ENCODE measurements around the gene MRPL22. TPM values are rescaled to one million over a fixed set of nuclear protein-coding genes. Genes with fewer than 3 reads are reported as not detected.

Gene MRPL22
- total and polyA plus RNA-seq, 2 of the 13 experiments (the other 11 are each of a cell fraction or from before 2014, with no cell fraction given): 66.8 to 84.8 TPM

DNA sequence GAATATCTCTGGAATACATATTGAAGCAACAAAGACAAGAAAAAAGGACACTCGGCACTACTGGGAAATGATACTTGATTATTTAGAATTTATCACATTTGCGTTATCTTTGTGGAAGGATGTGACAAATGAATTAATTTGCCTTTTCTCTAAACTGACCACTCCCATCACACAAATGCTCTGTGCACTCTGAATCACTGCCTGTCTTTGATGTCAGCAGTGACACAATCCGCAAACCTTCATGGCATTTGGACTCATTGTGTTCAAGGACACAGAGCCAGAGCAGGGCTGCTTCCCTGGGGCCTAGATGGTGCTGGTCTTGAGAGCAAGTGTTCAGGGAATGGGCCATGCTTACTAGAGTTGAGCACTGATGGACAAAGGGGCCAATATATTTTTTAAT, 67.8 kb downstream of the MRPL22 start (continued):
- TF ChIP-seq, protein P1, sequence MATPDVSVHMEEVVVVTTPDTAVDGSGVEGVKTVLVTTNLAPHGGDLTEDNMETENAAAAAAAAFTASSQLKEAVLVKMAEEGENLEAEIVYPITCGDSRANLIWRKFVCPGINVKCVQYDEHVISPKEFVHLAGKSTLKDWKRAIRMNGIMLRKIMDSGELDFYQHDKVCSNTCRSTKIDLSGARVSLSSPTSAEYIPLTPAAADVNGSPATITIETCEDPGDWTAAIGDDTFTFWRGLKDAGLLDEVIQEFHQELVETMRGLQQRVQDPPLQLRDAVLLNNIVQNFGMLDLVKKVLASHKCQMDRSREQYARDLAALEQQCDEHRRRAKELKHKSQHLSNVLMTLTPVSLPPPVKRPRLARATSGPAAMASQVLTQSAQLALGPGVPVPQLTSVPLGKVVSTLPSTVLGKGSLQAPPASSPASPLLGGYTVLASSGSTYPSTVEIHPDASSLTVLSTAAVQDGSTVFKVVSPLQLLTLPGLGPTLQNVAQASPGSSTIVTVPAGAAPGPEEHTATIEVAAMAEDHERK (CRISPR knock-in tag; IDR thresholded peaks at IDR 0.05; ENCODE audit: low read depth): no peak
- no peak for TF ChIP-seq ZNF776 (CRISPR knock-in tag; IDR thresholded peaks at IDR 0.05)
- peak; percentile 24; the same call in 1 of the 2 replicates for TF ChIP-seq TARDBP (CRISPR knock-in tag; IDR thresholded peaks at IDR 0.05)
- TF ChIP-seq, protein P2, sequence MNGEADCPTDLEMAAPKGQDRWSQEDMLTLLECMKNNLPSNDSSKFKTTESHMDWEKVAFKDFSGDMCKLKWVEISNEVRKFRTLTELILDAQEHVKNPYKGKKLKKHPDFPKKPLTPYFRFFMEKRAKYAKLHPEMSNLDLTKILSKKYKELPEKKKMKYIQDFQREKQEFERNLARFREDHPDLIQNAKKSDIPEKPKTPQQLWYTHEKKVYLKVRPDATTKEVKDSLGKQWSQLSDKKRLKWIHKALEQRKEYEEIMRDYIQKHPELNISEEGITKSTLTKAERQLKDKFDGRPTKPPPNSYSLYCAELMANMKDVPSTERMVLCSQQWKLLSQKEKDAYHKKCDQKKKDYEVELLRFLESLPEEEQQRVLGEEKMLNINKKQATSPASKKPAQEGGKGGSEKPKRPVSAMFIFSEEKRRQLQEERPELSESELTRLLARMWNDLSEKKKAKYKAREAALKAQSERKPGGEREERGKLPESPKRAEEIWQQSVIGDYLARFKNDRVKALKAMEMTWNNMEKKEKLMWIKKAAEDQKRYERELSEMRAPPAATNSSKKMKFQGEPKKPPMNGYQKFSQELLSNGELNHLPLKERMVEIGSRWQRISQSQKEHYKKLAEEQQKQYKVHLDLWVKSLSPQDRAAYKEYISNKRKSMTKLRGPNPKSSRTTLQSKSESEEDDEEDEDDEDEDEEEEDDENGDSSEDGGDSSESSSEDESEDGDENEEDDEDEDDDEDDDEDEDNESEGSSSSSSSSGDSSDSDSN (CRISPR knock-in tag; IDR thresholded peaks at IDR 0.05): no peak
- 0 out of 2 replicates have a peak, but pooled peaks have one; percentile 41 for TF ChIP-seq ZNF317 (CRISPR knock-in tag; IDR thresholded peaks at IDR 0.05)
- TF ChIP-seq ZEB1 (IDR thresholded peaks at IDR 0.05; ENCODE audit: insufficient replicate concordance, low read depth): no peak
- TF ChIP-seq, protein P3, sequence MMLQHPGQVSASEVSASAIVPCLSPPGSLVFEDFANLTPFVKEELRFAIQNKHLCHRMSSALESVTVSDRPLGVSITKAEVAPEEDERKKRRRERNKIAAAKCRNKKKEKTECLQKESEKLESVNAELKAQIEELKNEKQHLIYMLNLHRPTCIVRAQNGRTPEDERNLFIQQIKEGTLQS (CRISPR knock-in tag; IDR thresholded peaks at IDR 0.05): peak; percentile 84
- peak; percentile 75 for TF ChIP-seq KDM6A (CRISPR knock-in tag; IDR thresholded peaks at IDR 0.05; ENCODE audit: low read depth)
- TF ChIP-seq, protein P4, sequence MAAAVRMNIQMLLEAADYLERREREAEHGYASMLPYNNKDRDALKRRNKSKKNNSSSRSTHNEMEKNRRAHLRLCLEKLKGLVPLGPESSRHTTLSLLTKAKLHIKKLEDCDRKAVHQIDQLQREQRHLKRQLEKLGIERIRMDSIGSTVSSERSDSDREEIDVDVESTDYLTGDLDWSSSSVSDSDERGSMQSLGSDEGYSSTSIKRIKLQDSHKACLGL (CRISPR knock-in tag; IDR thresholded peaks at IDR 0.05): no peak
- TF ChIP-seq GATAD1 (CRISPR knock-in tag; IDR thresholded peaks at IDR 0.05): 0 out of 2 replicates have a peak, but pooled peaks have one; percentile 32
- no peak for TF ChIP-seq ZFAT (CRISPR knock-in tag; conservative IDR thresholded peaks at IDR 0.05)
- TF ChIP-seq ARID2 (CRISPR knock-in tag; IDR thresholded peaks at IDR 0.05; ENCODE audit: borderline replicate concordance): no peak
- peak; percentile 88 for TF ChIP-seq ZBTB21 (CRISPR knock-in tag; IDR thresholded peaks at IDR 0.05)
- TF ChIP-seq YY1 (IDR thresholded peaks at IDR 0.05; ENCODE audit: insufficient read depth, insufficient replicate concordance, low read depth, low read length): no peak
- no peak for TF ChIP-seq ATM (IDR thresholded peaks at IDR 0.05; ENCODE audit: borderline replicate concordance)
- TF ChIP-seq ZFP82 (CRISPR knock-in tag; IDR thresholded peaks at IDR 0.05; ENCODE audit: borderline replicate concordance): no peak
- TF ChIP-seq, protein P5, sequence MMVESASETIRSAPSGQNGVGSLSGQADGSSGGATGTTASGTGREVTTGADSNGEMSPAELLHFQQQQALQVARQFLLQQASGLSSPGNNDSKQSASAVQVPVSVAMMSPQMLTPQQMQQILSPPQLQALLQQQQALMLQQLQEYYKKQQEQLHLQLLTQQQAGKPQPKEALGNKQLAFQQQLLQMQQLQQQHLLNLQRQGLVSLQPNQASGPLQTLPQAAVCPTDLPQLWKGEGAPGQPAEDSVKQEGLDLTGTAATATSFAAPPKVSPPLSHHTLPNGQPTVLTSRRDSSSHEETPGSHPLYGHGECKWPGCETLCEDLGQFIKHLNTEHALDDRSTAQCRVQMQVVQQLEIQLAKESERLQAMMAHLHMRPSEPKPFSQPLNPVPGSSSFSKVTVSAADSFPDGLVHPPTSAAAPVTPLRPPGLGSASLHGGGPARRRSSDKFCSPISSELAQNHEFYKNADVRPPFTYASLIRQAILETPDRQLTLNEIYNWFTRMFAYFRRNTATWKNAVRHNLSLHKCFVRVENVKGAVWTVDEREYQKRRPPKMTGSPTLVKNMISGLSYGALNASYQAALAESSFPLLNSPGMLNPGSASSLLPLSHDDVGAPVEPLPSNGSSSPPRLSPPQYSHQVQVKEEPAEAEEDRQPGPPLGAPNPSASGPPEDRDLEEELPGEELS (CRISPR knock-in tag; IDR thresholded peaks at IDR 0.05): no peak
- no peak for TF ChIP-seq KLF6 (CRISPR knock-in tag; IDR thresholded peaks at IDR 0.05)
- TF ChIP-seq ZNF33A (CRISPR knock-in tag; IDR thresholded peaks at IDR 0.05; ENCODE audit: borderline replicate concordance): no peak
- no peak for TF ChIP-seq ZNF781 (CRISPR knock-in tag; IDR thresholded peaks at IDR 0.05; ENCODE audit: borderline replicate concordance, not compliant biosample characterization)
